HUES6 (cell line): ENCODE results near the gene CACNA1F.

Source experiments
- H3K27ac ChIP-seq: 2 replicates; pipeline ENCODE4 v1.7.0; 2013; ENCODE audit warnings: low read depth, mild to moderate bottlenecking, low read length, inconsistent platforms
- H3K27me3 ChIP-seq: 2 replicates; pipeline ENCODE4 v1.6.1; 2013; ENCODE audit warnings: low read length; ENCODE audit not compliant: control insufficient read depth, insufficient read depth
- H3K36me3 ChIP-seq: 2 replicates; pipeline ENCODE4 v1.6.1; 2013; ENCODE audit warnings: low read length; ENCODE audit not compliant: control insufficient read depth, insufficient read depth
- H3K4me1 ChIP-seq: 2 replicates; pipeline ENCODE4 v1.6.1; 2013; ENCODE audit warnings: low read length; ENCODE audit not compliant: control insufficient read depth, insufficient read depth
- H3K4me3 ChIP-seq: 2 replicates; pipeline ENCODE4 v1.5.1; 2013; ENCODE audit warnings: low read depth, low read length
- H3K9ac ChIP-seq: one replicate; pipeline ENCODE4 v1.6.1; 2013; ENCODE audit warnings: mild to moderate bottlenecking, low read length
- H3K9me3 ChIP-seq: 2 replicates; pipeline ENCODE4 v1.6.1; 2013; ENCODE audit warnings: low read depth, low read length; ENCODE audit not compliant: control insufficient read depth, insufficient read depth

The CACNA1F gene

GRCh38 chrX:49165901-49166881 lies 66.9 kb downstream of the CACNA1F start:
- Histone ChIP-seq H3K9me3 (peaks cover 18% of the 10 kb centered on the region; the same call in 1 of the 2 replicates), H3K36me3 (no peaks in the 10 kb centered on the region), H3K27me3 (peaks cover 33% of the 10 kb centered on the region), H3K4me1 (peaks cover 17% of the 10 kb centered on the region; the same call in 1 of the 2 replicates), H3K4me3 (peak overlapping the region; percentile 59), H3K27ac (no peak overlapping the region), H3K9ac (peak overlapping the region; percentile 0)

GRCh38 chrX:49164589-49165360 lies 68.4 kb downstream of the CACNA1F start:
- no peaks in the 10 kb centered on the region for H3K36me3 ChIP-seq
- H3K4me3 ChIP-seq, result no peak overlapping the region
- H3K27me3 ChIP-seq, result peaks cover 29% of the 10 kb centered on the region
- no peak overlapping the region for H3K27ac ChIP-seq
- no peak overlapping the region for H3K9ac ChIP-seq
- H3K4me1 ChIP-seq, result peaks cover 17% of the 10 kb centered on the region; the same call in 1 of the 2 replicates
- H3K9me3 ChIP-seq, result peaks cover 18% of the 10 kb centered on the region; the same call in 1 of the 2 replicates

GRCh38 chrX:49163555-49164419 lies 69.4 kb downstream of the CACNA1F start:
- H3K4me1 ChIP-seq, result peaks cover 17% of the 10 kb centered on the region; the same call in 1 of the 2 replicates
- H3K9me3 ChIP-seq, result peaks cover 15% of the 10 kb centered on the region; the same call in 1 of the 2 replicates
- peak overlapping the region; percentile 65 for H3K9ac ChIP-seq
- H3K4me3 ChIP-seq, result peak overlapping the region; percentile 59
- H3K36me3 ChIP-seq, result no peaks in the 10 kb centered on the region
- 0 out of 2 replicates have a peak overlapping the region, but pooled peaks have one; percentile 42 for H3K27ac ChIP-seq
- peaks cover 34% of the 10 kb centered on the region for H3K27me3 ChIP-seq

GRCh38 chrX:49162620-49163019 lies 70.5 kb downstream of the CACNA1F start, which contains the start of gene MAGIX:
Gene MAGIX (plus strand): TSS chrX:49162758. CDS start chrX:49162890, 132 bp downstream.
- peaks cover 15% of the 10 kb centered on the region; the same call in 1 of the 2 replicates for H3K9me3 ChIP-seq
- H3K9ac ChIP-seq, result no peak within 1 kb of the TSS
- peak within 1 kb of the TSS; percentile 59 for H3K4me3 ChIP-seq
- H3K27ac ChIP-seq, result no peak within 1 kb of the TSS
- no peaks in the 10 kb centered on the region for H3K36me3 ChIP-seq
- peaks cover 42% of the 10 kb centered on the region for H3K27me3 ChIP-seq
- peaks cover 14% of the 10 kb centered on the region; the same call in 1 of the 2 replicates for H3K4me1 ChIP-seq

DNA sequence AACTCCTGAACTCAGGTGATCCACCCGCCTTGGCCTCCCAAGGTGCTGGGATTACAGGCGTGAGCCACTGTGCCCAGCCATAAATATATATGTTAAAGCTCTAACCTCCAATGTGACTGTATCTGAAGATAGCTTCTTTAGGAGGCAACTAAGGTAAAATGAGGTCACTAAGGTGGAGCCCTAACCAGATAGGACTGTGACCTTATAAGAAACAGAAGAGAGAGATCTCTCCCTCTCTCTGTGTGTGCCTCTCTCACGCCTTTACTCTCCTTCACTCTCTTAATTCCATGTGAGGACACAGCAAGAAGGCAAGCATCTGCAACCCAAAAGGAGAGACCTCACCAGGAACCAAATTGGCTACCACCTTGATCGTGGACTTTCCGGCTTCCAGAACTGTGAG lies 71.5 kb downstream of the CACNA1F start:
- H3K36me3 ChIP-seq, result no peaks in the 10 kb centered on the region
- H3K27me3 ChIP-seq, result peaks cover 44% of the 10 kb centered on the region
- no peak overlapping the region for H3K27ac ChIP-seq
- H3K4me1 ChIP-seq, result peaks cover 5% of the 10 kb centered on the region; the same call in 1 of the 2 replicates
- no peak overlapping the region for H3K4me3 ChIP-seq
- no peak overlapping the region for H3K9ac ChIP-seq
- H3K9me3 ChIP-seq, result peaks cover 15% of the 10 kb centered on the region; the same call in 1 of the 2 replicates

- no peak overlapping the region for H3K9ac ChIP-seq
- H3K36me3 ChIP-seq, result no peaks in the 10 kb centered on the region
- H3K4me3 ChIP-seq, result no peak overlapping the region
- peaks cover 4% of the 10 kb centered on the region; the same call in 1 of the 2 replicates for H3K4me1 ChIP-seq
- H3K9me3 ChIP-seq, result peaks cover 15% of the 10 kb centered on the region; the same call in 1 of the 2 replicates
- H3K27ac ChIP-seq, result no peak overlapping the region
- H3K27me3 ChIP-seq, result peaks cover 43% of the 10 kb centered on the region
Measured at GRCh38 chrX:49160908-49161307, 72.2 kb downstream of the CACNA1F start.

- no peak overlapping the region for H3K27ac ChIP-seq
- peak overlapping the region; percentile 9; the same call in 1 of the 2 replicates for H3K4me3 ChIP-seq
- H3K9ac ChIP-seq, result no peak overlapping the region
- H3K36me3 ChIP-seq, result no peaks in the 10 kb centered on the region
- H3K4me1 ChIP-seq, result peaks cover 5% of the 10 kb centered on the region; the same call in 1 of the 2 replicates
- peaks cover 27% of the 10 kb centered on the region for H3K27me3 ChIP-seq
- no peaks in the 10 kb centered on the region; the same call in 1 of the 2 replicates for H3K9me3 ChIP-seq
Measured at GRCh38 chrX:49157194-49157593, 75.9 kb downstream of the CACNA1F start.

- Histone ChIP-seq H3K36me3 (no peaks in the 10 kb centered on the region), H3K27me3 (peaks cover 19% of the 10 kb centered on the region), H3K4me3 (peak overlapping the region; percentile 76), H3K9ac (peak overlapping the region; percentile 79), H3K27ac (peak overlapping the region; percentile 81; the same call in 1 of the 2 replicates), H3K9me3 (no peaks in the 10 kb centered on the region; the same call in 1 of the 2 replicates), H3K4me1 (peaks cover 5% of the 10 kb centered on the region; the same call in 1 of the 2 replicates)
Measured at GRCh38 chrX:49155900-49156837, 77.0 kb downstream of the CACNA1F start.

GRCh38 chrX:49155243-49155899 lies 77.8 kb downstream of the CACNA1F start:
- H3K36me3 ChIP-seq, result no peaks in the 10 kb centered on the region
- no peak overlapping the region for H3K27ac ChIP-seq
- H3K4me3 ChIP-seq, result peak overlapping the region; percentile 76
- H3K9me3 ChIP-seq, result no peaks in the 10 kb centered on the region; the same call in 1 of the 2 replicates
- peak overlapping the region; percentile 38 for H3K9ac ChIP-seq
- H3K27me3 ChIP-seq, result peaks cover 19% of the 10 kb centered on the region
- peaks cover 5% of the 10 kb centered on the region; the same call in 1 of the 2 replicates for H3K4me1 ChIP-seq
